NCI-H69 (cell line): ENCODE measurements around the gene TMEM91.
A peak's percentile ranks its signal among the peaks of the same experiment; 100 is the strongest.
"Not testable (repeated sequence)": the region's sequence is repeated elsewhere in the genome, so short reads cannot be mapped to it uniquely, and the experiment has no call there.

ENCODE experiments used
- DNase-seq: peaks from one replicate; lab custom pipeline; 2025; lab: John Stamatoyannopoulos, UW

Gene TMEM91

GRCh38 chr19:41381536-41381935, 5.2 kb downstream of the TMEM91 start:
- DNase-seq = not testable (repeated sequence)

DNA sequence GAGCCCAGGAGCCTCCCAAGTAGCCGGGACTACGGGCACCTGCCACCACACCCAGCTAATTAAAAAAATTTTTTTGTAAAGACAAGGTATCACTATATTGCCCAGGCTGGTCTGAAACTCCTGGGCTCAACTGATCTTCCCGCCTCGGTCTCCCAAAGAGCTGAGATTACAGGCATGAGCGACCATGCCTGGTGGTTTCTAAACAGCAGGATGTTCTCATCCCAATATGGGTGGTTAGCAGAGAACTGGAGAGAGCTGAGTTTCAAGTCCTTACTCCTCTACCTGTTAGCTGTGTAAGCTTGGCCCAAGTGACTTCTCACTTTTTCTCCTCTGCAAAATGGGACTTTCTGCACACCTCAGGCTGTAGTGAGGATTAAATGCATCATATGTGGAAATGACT, 8.0 kb downstream of the TMEM91 start:
- DNase-seq = no peak

- no peak for DNase-seq
These were observed 10.1 kb downstream of the TMEM91 start for GRCh38 chr19:41386442-41386841.

GRCh38 chr19:41391618-41392017, 15.3 kb downstream of the TMEM91 start:
- no peak for DNase-seq

- DNase-seq = no peak
These were observed 16.4 kb downstream of the TMEM91 start for GRCh38 chr19:41392775-41393174.

GRCh38 chr19:41395355-41395754, 19.0 kb downstream of the TMEM91 start:
- no peak for DNase-seq

- DNase-seq = peak; percentile 100
These were observed 21.0 kb downstream of the TMEM91 start, which contains the start of the genes BCKDHA and EXOSC5 for GRCh38 chr19:41397086-41398049. Gene BCKDHA, plus strand, starts transcription at chr19:41397818. Its CDS starts 10 bp downstream, at chr19:41397828. Gene EXOSC5, minus strand, starts transcription at chr19:41397359. Its CDS starts 31 bp downstream, at chr19:41397328.

DNA sequence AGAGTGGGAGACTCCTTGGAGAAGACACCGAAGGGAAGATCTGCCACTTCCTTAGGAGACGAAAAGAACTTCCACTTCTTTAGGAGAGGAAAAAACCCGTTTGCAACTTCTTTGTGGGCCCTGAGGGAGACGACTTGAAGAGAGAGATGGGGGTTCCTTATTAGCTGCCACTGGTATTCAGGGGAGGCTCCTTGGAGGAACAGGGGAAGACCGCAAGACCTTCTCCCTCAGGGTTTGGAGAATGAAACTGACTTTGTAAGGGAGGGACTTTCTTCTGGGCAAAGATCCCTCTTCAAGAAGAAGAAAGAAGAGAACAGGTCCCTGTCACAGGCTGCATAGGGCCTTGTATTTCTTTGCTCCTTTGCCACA, 21.7 kb downstream of the TMEM91 start:
- no peak for DNase-seq

DNA sequence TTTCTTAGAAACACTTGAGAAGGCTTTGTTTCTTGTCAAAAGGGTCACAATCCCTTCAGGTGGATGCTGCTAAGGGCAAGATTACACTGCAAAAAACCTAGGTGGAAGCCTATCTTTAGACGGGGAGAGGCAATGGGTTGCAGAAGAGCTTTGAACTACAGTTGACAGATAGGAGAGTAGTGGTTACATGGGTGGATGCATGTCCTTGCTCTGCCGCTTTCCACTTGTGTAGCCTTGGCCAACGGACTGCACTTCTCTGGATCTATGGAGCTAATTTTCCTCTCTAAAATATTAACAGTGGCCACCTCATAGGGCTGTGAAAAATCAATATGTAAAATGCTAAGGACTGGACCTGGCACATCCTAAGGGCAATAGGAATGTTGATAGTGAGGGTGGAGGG, 22.3 kb downstream of the TMEM91 start:
- no peak for DNase-seq

DNA sequence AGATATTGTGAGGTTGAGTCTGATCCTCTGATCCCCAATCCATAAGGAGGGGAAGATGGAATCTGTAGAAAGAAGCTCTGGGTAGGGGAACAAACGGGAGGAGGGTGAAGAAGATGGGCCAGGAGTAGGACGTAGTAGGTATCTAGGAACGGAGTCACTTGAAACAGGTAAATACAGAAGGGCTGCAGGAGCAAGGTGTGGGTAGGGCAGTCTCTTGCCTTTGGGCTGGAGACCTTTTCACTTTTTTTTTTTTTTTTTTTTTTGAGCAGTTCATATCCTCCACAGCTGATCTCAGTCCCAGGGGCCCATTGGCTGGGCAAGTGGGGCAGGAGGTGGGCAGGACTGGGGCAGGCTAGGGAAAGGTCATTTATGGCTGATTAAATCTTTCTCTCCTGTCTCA, 22.8 kb downstream of the TMEM91 start:
- DNase-seq = no peak

DNA sequence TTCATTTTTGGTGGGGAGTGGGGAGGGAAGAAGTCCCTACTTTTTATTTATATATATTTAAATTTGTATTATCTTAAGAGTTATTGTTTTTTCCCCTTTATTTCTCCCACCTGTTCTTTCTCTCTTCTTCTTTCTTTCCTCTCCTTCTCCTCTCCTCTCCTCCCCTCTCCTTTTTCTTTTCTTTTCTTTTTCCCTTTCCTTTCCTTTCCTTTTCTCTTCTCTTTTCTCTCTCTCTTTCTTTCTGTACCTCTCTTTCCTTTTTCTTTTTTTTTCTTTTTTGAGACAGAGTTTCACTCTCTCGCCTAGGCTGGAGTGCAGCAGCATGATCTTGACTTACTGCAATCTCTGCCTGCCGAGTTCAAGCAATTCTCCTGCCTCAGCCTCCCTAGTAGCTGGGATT, 23.2 kb downstream of the TMEM91 start:
- DNase-seq = no peak

DNA sequence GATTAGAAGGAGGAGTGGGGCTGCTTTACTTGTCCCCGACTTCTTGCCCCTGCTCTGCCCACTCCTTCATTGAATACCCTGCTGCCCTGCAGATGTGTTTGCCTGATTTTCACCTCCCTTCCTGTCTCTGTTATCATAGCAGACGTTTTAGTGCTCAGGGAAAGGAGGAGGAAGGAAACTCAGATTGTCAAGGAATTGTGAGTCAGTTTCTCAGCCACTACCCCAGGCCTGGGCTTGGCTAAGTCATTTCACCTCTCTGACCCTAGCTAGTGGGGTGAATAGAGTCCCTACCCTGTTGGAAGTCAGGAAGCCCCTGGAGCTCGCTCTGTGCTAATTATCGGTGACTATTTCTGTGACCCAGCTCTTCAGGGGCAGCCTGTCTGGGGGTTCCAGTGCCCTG, 25.1 kb downstream of the TMEM91 start:
- DNase-seq = no peak

DNA sequence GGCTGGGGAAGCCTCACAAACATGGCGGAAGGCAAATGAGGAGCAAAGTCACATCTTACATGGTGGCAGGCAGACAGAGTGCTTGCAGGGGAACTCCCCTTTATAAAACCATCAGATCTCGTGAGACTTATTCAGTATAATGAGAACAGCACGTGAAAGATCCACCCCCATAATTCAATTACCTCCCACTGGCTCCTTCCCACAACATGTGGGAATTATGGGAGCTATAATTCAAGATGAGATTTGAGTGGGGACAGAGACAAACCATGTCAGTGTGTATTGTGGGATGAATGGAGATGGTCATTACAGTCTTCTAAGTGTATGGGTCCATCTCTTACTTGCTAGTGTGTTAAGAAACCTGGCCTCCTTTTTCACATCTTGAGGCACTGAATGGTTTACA, 25.7 kb downstream of the TMEM91 start:
- DNase-seq = no peak

DNA sequence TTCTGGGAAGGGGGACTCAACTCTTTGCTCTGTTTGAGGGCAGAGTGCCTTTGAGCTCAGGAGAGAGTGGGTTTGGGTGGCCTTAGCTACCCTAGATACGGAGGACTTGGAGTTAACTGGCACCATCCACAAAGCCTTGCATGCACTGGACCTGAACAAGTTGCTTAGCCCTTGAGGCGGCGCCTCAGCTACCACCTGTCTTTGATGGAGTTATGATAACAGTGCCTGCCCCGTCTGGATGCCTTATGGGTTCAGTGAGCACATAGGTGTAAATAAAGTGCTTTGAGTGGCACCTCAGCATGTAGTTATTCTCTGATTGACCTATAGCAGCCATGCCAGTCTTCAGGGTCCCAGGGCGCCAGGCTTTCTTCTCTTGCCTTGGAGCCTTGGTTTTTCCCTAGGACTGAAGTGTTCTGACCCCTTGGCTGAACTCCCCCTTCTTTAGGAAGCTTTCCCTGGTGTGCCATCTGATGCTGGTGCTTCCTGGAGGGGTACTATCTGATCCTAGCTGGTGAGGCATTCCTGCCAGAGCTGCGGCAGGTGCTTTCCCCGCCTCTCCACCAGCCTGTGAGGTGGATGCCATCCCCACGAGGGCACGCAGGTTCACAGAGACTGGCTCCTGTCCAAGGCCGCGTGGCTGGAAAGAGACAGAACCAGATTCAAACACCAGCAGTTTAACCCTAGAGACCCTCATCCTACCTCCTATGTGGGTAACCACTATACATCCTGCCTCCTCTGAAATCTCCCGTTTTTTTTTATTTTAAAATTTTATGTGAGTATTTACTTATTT, 27.0 kb downstream of the TMEM91 start:
- peak; percentile 15 for DNase-seq

DNA sequence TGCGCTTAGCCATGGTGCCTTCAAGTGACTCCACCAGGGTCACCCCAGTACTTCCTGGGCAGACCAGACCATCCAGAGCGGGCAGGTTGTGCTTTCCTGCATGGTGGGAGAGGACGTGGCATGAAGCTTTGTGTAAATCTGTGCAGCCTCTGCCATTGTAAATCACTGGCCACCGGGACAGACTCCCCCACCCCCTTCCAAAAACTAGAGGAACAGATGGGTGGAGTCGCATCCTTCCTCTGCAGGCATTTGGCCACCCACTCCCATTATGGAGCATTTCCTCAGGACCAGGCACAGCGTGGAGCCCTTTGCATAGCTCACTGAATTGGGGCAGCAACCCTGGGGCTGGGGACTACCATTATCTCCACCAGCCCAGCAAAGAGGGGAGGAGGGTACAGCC, 29.4 kb downstream of the TMEM91 start:
- no peak for DNase-seq

DNA sequence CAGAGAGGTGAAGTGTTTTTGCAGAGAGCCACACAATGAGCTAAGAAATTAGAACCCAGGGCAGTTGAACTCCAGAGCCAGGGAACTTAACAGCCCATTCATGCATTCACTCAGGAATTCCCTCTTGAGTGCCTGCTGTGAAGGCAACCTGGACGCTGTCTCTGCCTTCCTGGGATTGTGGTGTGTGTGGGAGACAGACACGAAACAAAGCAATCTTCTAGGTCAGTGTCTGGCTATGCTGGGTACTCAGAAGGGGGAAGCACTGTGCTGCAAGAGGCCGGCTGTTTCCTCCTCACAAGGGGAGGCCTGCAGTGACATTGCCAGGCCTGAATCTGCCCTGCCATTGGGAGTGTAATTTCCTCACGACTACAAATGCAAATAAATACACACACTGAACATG, 30.9 kb downstream of the TMEM91 start:
- DNase-seq = no peak

- peak; percentile 37 for DNase-seq
These were observed 31.9 kb downstream of the TMEM91 start for GRCh38 chr19:41408256-41408655.

DNA sequence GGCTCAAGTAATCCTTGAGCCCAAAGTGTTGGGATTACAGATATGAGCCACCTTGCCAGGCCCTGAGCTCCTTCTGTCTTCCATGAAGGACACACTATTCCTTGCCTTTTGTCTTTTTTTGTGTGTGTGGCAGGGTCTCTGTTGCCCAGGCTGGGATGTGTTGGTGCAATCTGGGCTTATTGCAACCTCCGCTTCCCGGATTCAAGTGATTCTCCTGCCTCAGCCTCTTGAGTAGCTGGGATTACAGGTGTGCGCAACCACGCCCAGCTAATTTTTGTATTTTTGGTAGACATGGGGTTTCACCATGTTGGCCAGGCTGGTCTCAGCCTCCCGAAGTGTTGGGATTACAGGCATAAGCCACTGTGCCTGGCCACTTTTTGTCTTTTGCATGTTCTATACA, 32.5 kb downstream of the TMEM91 start:
- not testable (repeated sequence) for DNase-seq

- peak; percentile 58 for DNase-seq
These were observed 33.0 kb downstream of the TMEM91 start for GRCh38 chr19:41409288-41409687.

- no peak for DNase-seq
These were observed 34.2 kb downstream of the TMEM91 start for GRCh38 chr19:41410336-41411054.

GRCh38 chr19:41411100-41411967, 35.0 kb downstream of the TMEM91 start:
- no peak for DNase-seq
